HepG2 (cell line): ENCODE data around the gene MIDN. TPM values are rescaled to one million over a fixed set of nuclear protein-coding genes. Genes with fewer than 3 reads are reported as not detected.

Source experiments
- CBX5 ChIP-seq: sonication (generic); formaldehyde crosslinking; IDR thresholded peaks from 2 replicates; pipeline ENCODE4 v1.4.0; 2020; ENCODE audit warnings: missing genetic modification reagents, borderline replicate concordance
- ELF3 ChIP-seq: IDR thresholded peaks from 2 replicates; pipeline ENCODE4 v1.6.1; 2016; ENCODE audit warnings: missing genetic modification reagents, missing compliant biosample characterization
- KMT2B ChIP-seq: IDR thresholded peaks from 2 replicates; pipeline ENCODE4 v1.6.1; 2016; ENCODE audit warnings: missing genetic modification reagents, missing compliant biosample characterization
- NCOA2 ChIP-seq: sonication (generic); formaldehyde crosslinking; IDR thresholded peaks from 2 replicates; pipeline ENCODE4 v1.8.0; 2022; ENCODE audit warnings: inconsistent platforms
- SMAD3 ChIP-seq: sonication (generic); formaldehyde crosslinking; IDR thresholded peaks from 2 replicates; pipeline ENCODE4 v1.4.0; 2020; ENCODE audit warnings: missing genetic modification reagents
- THAP7 ChIP-seq: sonication (generic); formaldehyde crosslinking; IDR thresholded peaks from 2 replicates; pipeline ENCODE4 v1.8.1; 2023; ENCODE audit warnings: mild to moderate bottlenecking, missing genetic modification reagents
- WIZ ChIP-seq: sonication (generic); formaldehyde crosslinking; IDR thresholded peaks from 2 replicates; pipeline ENCODE4 v1.5.1; 2020; ENCODE audit warnings: mild to moderate bottlenecking, missing genetic modification reagents
- ZBTB4 ChIP-seq: sonication (generic); formaldehyde crosslinking; IDR thresholded peaks from 2 replicates; pipeline ENCODE4 v1.4.0; 2020; ENCODE audit warnings: missing genetic modification reagents, mild to moderate bottlenecking, borderline replicate concordance
- ZFY ChIP-seq: sonication (generic); formaldehyde crosslinking; IDR thresholded peaks from 2 replicates; pipeline ENCODE4 v1.4.0; 2020; ENCODE audit warnings: missing genetic modification reagents
- ZNF501 ChIP-seq: sonication (generic); formaldehyde crosslinking; IDR thresholded peaks from 2 replicates; pipeline ENCODE4 v1.5.1; 2020; ENCODE audit warnings: mild to moderate bottlenecking, moderate library complexity, missing genetic modification reagents
- polyA plus RNA-seq, 8 experiments: library from polyadenylated mRNA; depleted of rRNA in 3 of 8; stranded (reverse) in 7 of 8; unstranded in 1 of 8; fragments of >200 nt; fragmentation: Illumina TruSeq in 4 of 8; extraction: Trizol in 4 of 8; gene quantifications; 2 replicates each; pipeline versions ENCODE4 v1.2.1 to v1.2.3, GENCODE V29; 2011 to 2016; ENCODE audit warnings: low read depth in 4 of 8, missing spikeins in 1 of 8, mixed read lengths in 1 of 8; ENCODE audit not compliant: insufficient read depth in 1 of 8
- total RNA-seq, 5 experiments: library from RNA; depleted of rRNA; stranded (reverse); fragments of >200 nt; fragmentation: Illumina TruSeq; extraction: Trizol; gene quantifications; 2 replicates each; pipeline ENCODE4 v1.2.3, GENCODE V29; 2016; ENCODE audit warnings: low read depth in 1 of 5
- TF ChIP-seq, protein P1 (sequence below): IDR thresholded peaks from 2 replicates; pipeline ENCODE4 v1.6.1; 2016
- TF ChIP-seq, protein P2 (sequence below): sonication (generic); formaldehyde crosslinking; IDR thresholded peaks from 2 replicates; pipeline ENCODE4 v1.5.0; 2020; ENCODE audit warnings: mild to moderate bottlenecking, missing genetic modification reagents, borderline replicate concordance
- TF ChIP-seq, protein P3 (sequence below): sonication (generic); formaldehyde crosslinking; conservative IDR thresholded peaks from 2 replicates; pipeline ENCODE4 v1.8.0; 2022; ENCODE audit warnings: low read depth, missing genetic modification reagents

Gene MIDN
- total and polyA plus RNA-seq, 2 of the 13 experiments (the other 11 are each of a cell fraction or from before 2014, with no cell fraction given), result 8.4 to 18.0 TPM

GRCh38 chr19:1260749-1261537, 12.6 kb downstream of the MIDN start (continued):
- TF ChIP-seq ELF3 (CRISPR knock-in tag) (0 out of 2 replicates have a peak, but pooled peaks have one; percentile 25), ZFY (no peak), NCOA2 (CRISPR knock-in tag) (no peak), ZNF501 (no peak; the same call in 1 of the 2 replicates), THAP7 (CRISPR knock-in tag) (no peak), SMAD3 (CRISPR knock-in tag) (no peak), KMT2B (CRISPR knock-in tag) (no peak), ZBTB4 (CRISPR knock-in tag) (no peak), WIZ (CRISPR knock-in tag) (no peak), CBX5 (CRISPR knock-in tag) (no peak)
- TF ChIP-seq, protein P1, sequence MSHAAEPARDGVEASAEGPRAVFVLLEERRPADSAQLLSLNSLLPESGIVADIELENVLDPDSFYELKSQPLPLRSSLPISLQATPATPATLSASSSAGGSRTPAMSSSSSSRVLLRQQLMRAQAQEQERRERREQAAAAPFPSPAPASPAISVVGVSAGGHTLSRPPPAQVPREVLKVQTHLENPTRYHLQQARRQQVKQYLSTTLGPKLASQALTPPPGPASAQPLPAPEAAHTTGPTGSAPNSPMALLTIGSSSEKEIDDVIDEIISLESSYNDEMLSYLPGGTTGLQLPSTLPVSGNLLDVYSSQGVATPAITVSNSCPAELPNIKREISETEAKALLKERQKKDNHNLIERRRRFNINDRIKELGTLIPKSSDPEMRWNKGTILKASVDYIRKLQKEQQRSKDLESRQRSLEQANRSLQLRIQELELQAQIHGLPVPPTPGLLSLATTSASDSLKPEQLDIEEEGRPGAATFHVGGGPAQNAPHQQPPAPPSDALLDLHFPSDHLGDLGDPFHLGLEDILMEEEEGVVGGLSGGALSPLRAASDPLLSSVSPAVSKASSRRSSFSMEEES, result no peak; the same call in 1 of the 2 replicates
- TF ChIP-seq, protein P2, sequence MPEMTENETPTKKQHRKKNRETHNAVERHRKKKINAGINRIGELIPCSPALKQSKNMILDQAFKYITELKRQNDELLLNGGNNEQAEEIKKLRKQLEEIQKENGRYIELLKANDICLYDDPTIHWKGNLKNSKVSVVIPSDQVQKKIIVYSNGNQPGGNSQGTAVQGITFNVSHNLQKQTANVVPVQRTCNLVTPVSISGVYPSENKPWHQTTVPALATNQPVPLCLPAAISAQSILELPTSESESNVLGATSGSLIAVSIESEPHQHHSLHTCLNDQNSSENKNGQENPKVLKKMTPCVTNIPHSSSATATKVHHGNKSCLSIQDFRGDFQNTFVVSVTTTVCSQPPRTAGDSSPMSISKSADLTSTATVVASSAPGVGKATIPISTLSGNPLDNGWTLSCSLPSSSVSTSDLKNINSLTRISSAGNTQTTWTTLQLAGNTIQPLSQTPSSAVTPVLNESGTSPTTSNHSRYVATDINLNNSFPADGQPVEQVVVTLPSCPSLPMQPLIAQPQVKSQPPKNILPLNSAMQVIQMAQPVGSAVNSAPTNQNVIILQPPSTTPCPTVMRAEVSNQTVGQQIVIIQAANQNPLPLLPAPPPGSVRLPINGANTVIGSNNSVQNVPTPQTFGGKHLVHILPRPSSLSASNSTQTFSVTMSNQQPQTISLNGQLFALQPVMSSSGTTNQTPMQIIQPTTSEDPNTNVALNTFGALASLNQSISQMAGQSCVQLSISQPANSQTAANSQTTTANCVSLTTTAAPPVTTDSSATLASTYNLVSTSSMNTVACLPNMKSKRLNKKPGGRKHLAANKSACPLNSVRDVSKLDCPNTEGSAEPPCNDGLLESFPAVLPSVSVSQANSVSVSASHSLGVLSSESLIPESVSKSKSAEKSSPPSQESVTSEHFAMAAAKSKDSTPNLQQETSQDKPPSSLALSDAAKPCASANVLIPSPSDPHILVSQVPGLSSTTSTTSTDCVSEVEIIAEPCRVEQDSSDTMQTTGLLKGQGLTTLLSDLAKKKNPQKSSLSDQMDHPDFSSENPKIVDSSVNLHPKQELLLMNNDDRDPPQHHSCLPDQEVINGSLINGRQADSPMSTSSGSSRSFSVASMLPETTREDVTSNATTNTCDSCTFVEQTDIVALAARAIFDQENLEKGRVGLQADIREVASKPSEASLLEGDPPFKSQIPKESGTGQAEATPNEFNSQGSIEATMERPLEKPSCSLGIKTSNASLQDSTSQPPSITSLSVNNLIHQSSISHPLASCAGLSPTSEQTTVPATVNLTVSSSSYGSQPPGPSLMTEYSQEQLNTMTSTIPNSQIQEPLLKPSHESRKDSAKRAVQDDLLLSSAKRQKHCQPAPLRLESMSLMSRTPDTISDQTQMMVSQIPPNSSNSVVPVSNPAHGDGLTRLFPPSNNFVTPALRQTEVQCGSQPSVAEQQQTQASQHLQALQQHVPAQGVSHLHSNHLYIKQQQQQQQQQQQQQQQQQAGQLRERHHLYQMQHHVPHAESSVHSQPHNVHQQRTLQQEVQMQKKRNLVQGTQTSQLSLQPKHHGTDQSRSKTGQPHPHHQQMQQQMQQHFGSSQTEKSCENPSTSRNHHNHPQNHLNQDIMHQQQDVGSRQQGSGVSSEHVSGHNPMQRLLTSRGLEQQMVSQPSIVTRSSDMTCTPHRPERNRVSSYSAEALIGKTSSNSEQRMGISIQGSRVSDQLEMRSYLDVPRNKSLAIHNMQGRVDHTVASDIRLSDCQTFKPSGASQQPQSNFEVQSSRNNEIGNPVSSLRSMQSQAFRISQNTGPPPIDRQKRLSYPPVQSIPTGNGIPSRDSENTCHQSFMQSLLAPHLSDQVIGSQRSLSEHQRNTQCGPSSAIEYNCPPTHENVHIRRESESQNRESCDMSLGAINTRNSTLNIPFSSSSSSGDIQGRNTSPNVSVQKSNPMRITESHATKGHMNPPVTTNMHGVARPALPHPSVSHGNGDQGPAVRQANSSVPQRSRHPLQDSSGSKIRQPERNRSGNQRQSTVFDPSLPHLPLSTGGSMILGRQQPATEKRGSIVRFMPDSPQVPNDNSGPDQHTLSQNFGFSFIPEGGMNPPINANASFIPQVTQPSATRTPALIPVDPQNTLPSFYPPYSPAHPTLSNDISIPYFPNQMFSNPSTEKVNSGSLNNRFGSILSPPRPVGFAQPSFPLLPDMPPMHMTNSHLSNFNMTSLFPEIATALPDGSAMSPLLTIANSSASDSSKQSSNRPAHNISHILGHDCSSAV (CRISPR knock-in tag), result no peak
- TF ChIP-seq, protein P3, sequence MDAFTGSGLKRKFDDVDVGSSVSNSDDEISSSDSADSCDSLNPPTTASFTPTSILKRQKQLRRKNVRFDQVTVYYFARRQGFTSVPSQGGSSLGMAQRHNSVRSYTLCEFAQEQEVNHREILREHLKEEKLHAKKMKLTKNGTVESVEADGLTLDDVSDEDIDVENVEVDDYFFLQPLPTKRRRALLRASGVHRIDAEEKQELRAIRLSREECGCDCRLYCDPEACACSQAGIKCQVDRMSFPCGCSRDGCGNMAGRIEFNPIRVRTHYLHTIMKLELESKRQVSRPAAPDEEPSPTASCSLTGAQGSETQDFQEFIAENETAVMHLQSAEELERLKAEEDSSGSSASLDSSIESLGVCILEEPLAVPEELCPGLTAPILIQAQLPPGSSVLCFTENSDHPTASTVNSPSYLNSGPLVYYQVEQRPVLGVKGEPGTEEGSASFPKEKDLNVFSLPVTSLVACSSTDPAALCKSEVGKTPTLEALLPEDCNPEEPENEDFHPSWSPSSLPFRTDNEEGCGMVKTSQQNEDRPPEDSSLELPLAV (CRISPR knock-in tag), result no peak
